ENCODE results near the gene TCF3.

TCF3 gene

GRCh38 chr19:1587872-1588271 is 64.5 kb downstream of the TCF3 start:
- DNase-seq (ENCODE audit: low read depth in 2 of 2, low spot score in 1 of 2), result no peak

DNA sequence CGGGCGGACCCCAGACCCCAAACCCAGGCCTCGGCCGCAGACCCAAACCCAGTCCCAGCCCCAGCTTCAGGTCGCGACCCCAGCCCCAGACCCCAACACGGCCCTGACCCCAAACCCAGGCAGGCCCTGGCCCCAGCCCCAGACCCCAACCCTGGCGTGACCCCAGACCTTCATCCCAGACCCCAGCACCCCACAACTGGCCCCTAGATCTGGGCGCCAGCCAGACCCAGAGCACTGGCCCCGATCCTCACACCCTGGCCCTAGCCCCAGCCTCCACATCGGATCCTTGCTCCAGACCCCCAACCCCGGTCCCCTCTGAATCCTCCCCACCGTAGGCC is 67.2 kb downstream of the TCF3 start:
- DNase-seq (ENCODE audit: low read depth in 2 of 2, low spot score in 1 of 2), result no peak

GRCh38 chr19:1584500-1585242 is 67.7 kb downstream of the TCF3 start:
- DNase-seq (ENCODE audit: low read depth in 2 of 2, low spot score in 1 of 2), result no peak

DNA sequence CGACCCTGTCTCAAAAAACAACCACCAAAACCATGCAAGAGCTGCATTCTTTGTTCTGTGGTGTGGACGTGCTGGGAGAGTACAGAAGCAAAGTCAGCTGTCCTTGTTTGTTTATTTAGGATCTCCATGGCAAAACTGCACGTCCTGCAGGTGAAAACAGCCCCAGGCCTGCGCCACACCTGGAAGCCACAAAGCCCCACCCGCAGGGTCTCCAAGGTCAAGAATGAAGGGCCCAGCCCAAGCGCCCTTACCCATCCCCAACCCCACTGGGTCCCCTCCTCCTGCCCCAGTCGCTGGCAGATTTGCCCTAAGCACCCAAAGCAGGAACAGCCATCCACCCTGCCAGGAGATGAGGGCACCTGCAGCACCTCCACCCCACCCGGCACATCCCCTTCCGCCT is 70.2 kb downstream of the TCF3 start:
- no peak for DNase-seq (ENCODE audit: low read depth in 2 of 2, low spot score in 1 of 2)

- no peak for DNase-seq (ENCODE audit: low read depth in 2 of 2, low spot score in 1 of 2)
Observed at GRCh38 chr19:1580957-1581356, 71.5 kb downstream of the TCF3 start.

GRCh38 chr19:1580382-1580781 is 72.0 kb downstream of the TCF3 start:
- no peak for DNase-seq (ENCODE audit: low read depth in 2 of 2, low spot score in 1 of 2)

GRCh38 chr19:1579222-1579621 is 73.2 kb downstream of the TCF3 start:
- no peak for DNase-seq (ENCODE audit: low read depth in 2 of 2, low spot score in 1 of 2)

GRCh38 chr19:1577929-1578618 is 74.3 kb downstream of the TCF3 start:
- no peak for DNase-seq (ENCODE audit: low read depth in 2 of 2, low spot score in 1 of 2)

GRCh38 chr19:1577090-1577928 is 75.1 kb downstream of the TCF3 start:
- no peak for DNase-seq (ENCODE audit: low read depth in 2 of 2, low spot score in 1 of 2)

GRCh38 chr19:1576242-1577089 is 75.9 kb downstream of the TCF3 start:
- no peak for DNase-seq (ENCODE audit: low read depth in 2 of 2, low spot score in 1 of 2)

- DNase-seq (ENCODE audit: low read depth in 2 of 2, low spot score in 1 of 2), result no peak
Observed at GRCh38 chr19:1575323-1576241, 76.8 kb downstream of the TCF3 start.

- DNase-seq (ENCODE audit: low read depth in 2 of 2, low spot score in 1 of 2), result no peak
Observed at GRCh38 chr19:1574354-1575136, 77.9 kb downstream of the TCF3 start.

DNA sequence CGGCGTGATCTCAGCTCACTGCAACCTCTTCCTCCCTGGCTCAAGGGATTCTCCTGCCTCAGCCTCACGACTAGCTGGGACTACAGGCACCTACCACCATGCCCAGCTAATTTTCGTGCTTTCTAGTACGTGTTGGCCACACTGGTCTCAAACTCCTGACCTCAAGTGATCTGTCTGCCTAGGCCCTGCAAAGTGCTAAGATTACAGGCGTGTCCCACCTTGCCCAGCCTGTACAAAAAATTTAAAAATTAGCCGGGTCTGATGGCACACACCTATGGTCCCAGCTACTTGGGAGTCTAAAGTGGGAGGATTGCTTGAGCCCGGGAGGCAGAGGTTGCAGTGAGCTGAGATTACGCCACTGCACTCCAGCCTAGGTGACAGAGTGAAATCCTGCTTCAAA is 79.6 kb downstream of the TCF3 start:
- no peak for DNase-seq (ENCODE audit: low read depth in 2 of 2, low spot score in 1 of 2)

GRCh38 chr19:1571358-1571757 is 81.1 kb downstream of the TCF3 start:
- DNase-seq (ENCODE audit: low read depth in 2 of 2, low spot score in 1 of 2), result no peak

DNA sequence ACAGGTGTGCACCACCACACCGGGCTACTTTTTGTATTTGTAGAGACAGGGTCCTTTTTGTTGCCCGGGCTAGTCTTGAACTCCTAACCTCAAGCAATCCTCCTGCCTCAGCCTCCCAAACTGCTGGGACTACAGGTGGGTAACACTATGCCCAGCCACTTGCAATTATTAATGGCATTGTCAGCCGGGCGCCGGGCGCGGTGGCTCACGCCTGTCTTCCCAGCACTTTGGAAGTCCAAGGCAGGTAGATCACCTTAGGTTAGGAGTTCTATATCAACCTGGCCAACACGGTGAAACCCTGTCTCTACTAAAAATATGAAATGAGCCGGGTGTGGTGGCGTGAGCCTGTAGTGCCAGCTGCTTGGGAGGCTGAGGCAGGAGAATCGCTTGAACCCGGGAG is 81.6 kb downstream of the TCF3 start:
- no peak for DNase-seq (ENCODE audit: low read depth in 2 of 2, low spot score in 1 of 2)

DNA sequence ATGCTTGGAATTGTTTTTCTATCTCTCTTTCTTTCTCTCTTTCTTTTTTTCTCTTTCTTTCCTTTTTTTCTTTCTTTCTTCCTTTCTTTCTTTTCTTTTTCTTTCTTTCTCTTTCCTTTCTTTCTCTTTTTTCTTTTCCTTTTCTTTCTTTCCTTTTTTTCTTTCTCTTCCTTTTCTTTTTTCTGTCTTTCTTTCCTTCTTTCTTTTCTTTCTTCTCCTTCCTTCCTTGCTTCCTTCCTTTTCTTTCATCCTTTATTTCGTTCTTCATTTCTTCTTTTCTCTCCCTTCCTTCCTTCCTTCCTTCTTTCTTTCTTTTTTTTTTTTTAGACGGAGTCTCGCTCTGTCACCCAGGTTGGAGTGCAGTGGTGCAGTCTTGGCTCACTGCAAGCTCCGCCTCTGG is 82.4 kb downstream of the TCF3 start:
- no peak for DNase-seq (ENCODE audit: low read depth in 2 of 2, low spot score in 1 of 2)

- peak; percentile 42 to 67 for DNase-seq (ENCODE audit: low read depth in 2 of 2, low spot score in 1 of 2)
Observed at GRCh38 chr19:1568320-1569019, 83.9 kb downstream of the TCF3 start, which contains the start of gene MEX3D. Gene MEX3D (minus strand): TSS chr19:1568325. CDS start chr19:1568058, 267 bp downstream.

GRCh38 chr19:1567848-1568227 is 84.6 kb downstream of the TCF3 start:
- DNase-seq (ENCODE audit: low read depth in 2 of 2, low spot score in 1 of 2), result no peak

Data from stimulated activated CD8-positive, alpha-beta memory T cell treated with anti-CD3 and anti-CD28 coated beads, Interleukin-4, amount 100 ng/mL, for 1 hour (primary cell).